ENCODE results near the gene CDK5R2.

CDK5R2 gene

GRCh38 chr2:219002395-219003266 lies 43.2 kb downstream of the CDK5R2 start:
- no peak for DNase-seq (ENCODE audit: low read depth)

- DNase-seq (ENCODE audit: low read depth), result no peak
Observed at GRCh38 chr2:219003267-219003634, 43.8 kb downstream of the CDK5R2 start.

- no peak for DNase-seq (ENCODE audit: low read depth)
Observed at GRCh38 chr2:219003979-219004378, 44.5 kb downstream of the CDK5R2 start.

GRCh38 chr2:219009294-219009693 lies 49.8 kb downstream of the CDK5R2 start:
- no peak for DNase-seq (ENCODE audit: low read depth)

- DNase-seq (ENCODE audit: low read depth), result no peak
Observed at GRCh38 chr2:219010162-219010756, 50.8 kb downstream of the CDK5R2 start.

- DNase-seq (ENCODE audit: low read depth), result no peak
Observed at GRCh38 chr2:219010873-219011272, 51.4 kb downstream of the CDK5R2 start.
